ENCODE measurements around the gene HPD.

Gene HPD

DNA sequence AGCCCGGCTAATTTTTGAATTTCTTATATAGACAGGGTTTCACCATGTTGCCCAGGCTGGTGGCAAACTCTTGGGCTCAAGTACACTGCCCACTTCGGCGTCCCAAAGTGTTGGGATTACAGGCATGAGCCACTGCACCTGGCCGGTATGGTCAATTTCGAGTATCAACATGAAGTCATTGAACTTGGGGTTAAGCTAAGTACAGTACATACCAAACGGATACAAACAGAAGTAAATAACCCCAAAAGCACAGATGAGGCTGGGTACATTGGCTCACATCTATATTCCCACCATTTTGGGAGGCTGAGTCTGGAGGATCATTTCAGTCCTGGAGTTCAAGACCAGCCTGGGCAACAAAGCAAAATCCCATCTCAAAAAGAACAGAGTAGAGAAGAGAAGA lies 16.9 kb upstream of the HPD start:
- Histone ChIP-seq H3K36me3 (ENCODE audit: control insufficient read depth, low read length) (no peaks in the 10 kb centered on the region), H3K79me2 (ENCODE audit: control insufficient read depth, low read length) (no peaks in the 10 kb centered on the region), H3K4me3 (ENCODE audit: low read length) (no peak overlapping the region), H3K4me2 (ENCODE audit: low read length) (no peak overlapping the region), H3K9me2 (replicated peaks; ENCODE audit: control insufficient read depth, low read length) (no peaks in the 10 kb centered on the region), H4K20me1 (ENCODE audit: control insufficient read depth, insufficient read depth, low read depth, low read length) (no peaks in the 10 kb centered on the region), H3K27me3 (ENCODE audit: control insufficient read depth, low read length) (no peaks in the 10 kb centered on the region), H3K9me3 (ENCODE audit: control insufficient read depth, insufficient read depth, low read length) (no peaks in the 10 kb centered on the region), H3K4me1 (ENCODE audit: control insufficient read depth, low read length) (no peaks in the 10 kb centered on the region), H3K27ac (ENCODE audit: low read depth, low read length) (no peak overlapping the region), H3F3A (ENCODE audit: control insufficient read depth, insufficient read depth) (no peaks in the 10 kb centered on the region)
- TF ChIP-seq, protein P1, sequence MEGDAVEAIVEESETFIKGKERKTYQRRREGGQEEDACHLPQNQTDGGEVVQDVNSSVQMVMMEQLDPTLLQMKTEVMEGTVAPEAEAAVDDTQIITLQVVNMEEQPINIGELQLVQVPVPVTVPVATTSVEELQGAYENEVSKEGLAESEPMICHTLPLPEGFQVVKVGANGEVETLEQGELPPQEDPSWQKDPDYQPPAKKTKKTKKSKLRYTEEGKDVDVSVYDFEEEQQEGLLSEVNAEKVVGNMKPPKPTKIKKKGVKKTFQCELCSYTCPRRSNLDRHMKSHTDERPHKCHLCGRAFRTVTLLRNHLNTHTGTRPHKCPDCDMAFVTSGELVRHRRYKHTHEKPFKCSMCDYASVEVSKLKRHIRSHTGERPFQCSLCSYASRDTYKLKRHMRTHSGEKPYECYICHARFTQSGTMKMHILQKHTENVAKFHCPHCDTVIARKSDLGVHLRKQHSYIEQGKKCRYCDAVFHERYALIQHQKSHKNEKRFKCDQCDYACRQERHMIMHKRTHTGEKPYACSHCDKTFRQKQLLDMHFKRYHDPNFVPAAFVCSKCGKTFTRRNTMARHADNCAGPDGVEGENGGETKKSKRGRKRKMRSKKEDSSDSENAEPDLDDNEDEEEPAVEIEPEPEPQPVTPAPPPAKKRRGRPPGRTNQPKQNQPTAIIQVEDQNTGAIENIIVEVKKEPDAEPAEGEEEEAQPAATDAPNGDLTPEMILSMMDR (IDR thresholded peaks at IDR 0.05; ENCODE audit: low read depth, low read length, poor library complexity, severe bottlenecking): no peak
- TF ChIP-seq EZH2phosphoT487 (IDR thresholded peaks at IDR 0.05; ENCODE audit: borderline replicate concordance, low read length): no peak

DNA sequence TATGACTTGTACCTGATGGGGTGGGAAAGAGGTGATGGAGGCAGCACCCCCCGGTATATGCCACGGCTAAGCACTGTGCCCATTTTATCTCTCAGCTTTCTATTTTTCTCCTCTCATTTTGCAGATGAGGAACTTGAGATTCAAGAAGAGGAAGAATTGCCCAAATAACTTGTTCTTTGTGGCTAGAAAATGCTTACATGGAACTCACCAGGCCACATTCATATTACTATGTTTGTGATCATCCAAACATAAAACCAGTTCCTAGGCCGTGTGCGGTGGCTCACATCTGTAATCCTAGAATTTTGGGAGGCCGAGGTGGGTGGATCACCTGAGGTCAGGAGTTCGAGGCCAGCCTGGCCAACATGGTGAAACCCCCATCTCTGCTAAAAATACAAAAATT lies 15.4 kb upstream of the HPD start:
- Histone ChIP-seq H3K27ac (ENCODE audit: low read depth, low read length) (no peak overlapping the region), H3K9me3 (ENCODE audit: control insufficient read depth, insufficient read depth, low read length) (no peaks in the 10 kb centered on the region), H3K36me3 (ENCODE audit: control insufficient read depth, low read length) (no peaks in the 10 kb centered on the region), H3K4me1 (ENCODE audit: control insufficient read depth, low read length) (no peaks in the 10 kb centered on the region), H3K4me2 (ENCODE audit: low read length) (no peak overlapping the region), H3K79me2 (ENCODE audit: control insufficient read depth, low read length) (no peaks in the 10 kb centered on the region), H4K20me1 (ENCODE audit: control insufficient read depth, insufficient read depth, low read depth, low read length) (no peaks in the 10 kb centered on the region), H3F3A (ENCODE audit: control insufficient read depth, insufficient read depth) (no peaks in the 10 kb centered on the region), H3K27me3 (ENCODE audit: control insufficient read depth, low read length) (no peaks in the 10 kb centered on the region), H3K4me3 (ENCODE audit: low read length) (no peak overlapping the region), H3K9me2 (replicated peaks; ENCODE audit: control insufficient read depth, low read length) (no peaks in the 10 kb centered on the region)
- TF ChIP-seq, protein P1 (IDR thresholded peaks at IDR 0.05; ENCODE audit: low read depth, low read length, poor library complexity, severe bottlenecking): no peak
- TF ChIP-seq EZH2phosphoT487 (IDR thresholded peaks at IDR 0.05; ENCODE audit: borderline replicate concordance, low read length): no peak

DNA sequence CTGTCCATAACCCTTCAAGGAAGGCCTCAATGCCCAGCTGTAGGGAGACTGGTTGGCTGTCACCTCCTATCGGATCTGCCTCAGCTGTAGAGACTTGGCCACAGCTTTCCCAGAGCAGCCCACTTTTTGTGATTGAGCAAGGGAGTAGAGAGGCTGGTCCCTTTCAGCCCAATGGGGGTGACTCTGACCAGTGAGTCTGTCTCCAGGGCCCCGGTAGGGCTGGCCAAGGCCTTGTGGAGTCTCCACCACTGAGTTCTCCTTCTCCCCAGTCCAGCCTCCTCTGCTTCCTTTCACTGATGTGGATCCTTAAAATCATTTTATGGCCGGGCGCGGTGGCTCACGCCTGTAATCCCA lies 14.5 kb upstream of the HPD start:
- Histone ChIP-seq H3K4me2 (ENCODE audit: low read length) (no peak overlapping the region), H4K20me1 (ENCODE audit: control insufficient read depth, insufficient read depth, low read depth, low read length) (no peaks in the 10 kb centered on the region), H3K4me1 (ENCODE audit: control insufficient read depth, low read length) (no peaks in the 10 kb centered on the region), H3K9me2 (replicated peaks; ENCODE audit: control insufficient read depth, low read length) (no peaks in the 10 kb centered on the region), H3K36me3 (ENCODE audit: control insufficient read depth, low read length) (no peaks in the 10 kb centered on the region), H3K9me3 (ENCODE audit: control insufficient read depth, insufficient read depth, low read length) (no peaks in the 10 kb centered on the region), H3K4me3 (ENCODE audit: low read length) (no peak overlapping the region), H3K79me2 (ENCODE audit: control insufficient read depth, low read length) (no peaks in the 10 kb centered on the region), H3K27me3 (ENCODE audit: control insufficient read depth, low read length) (no peaks in the 10 kb centered on the region), H3K27ac (ENCODE audit: low read depth, low read length) (no peak overlapping the region), H3F3A (ENCODE audit: control insufficient read depth, insufficient read depth) (no peaks in the 10 kb centered on the region)
- TF ChIP-seq EZH2phosphoT487 (IDR thresholded peaks at IDR 0.05; ENCODE audit: borderline replicate concordance, low read length): no peak
- TF ChIP-seq, protein P1 (IDR thresholded peaks at IDR 0.05; ENCODE audit: low read depth, low read length, poor library complexity, severe bottlenecking): no peak

Data from DOHH2 (cell line).